D721Med (cell line): ENCODE data around the gene RPS10.

Source experiments
- DNase-seq: peaks from one replicate; pipeline ENCODE4 v3.0.0; 2011; ENCODE audit warnings: low spot score; ENCODE audit not compliant: insufficient read length
- FAIRE-seq: peaks from 2 replicates; lab custom pipeline; 2011; peaks lifted over from hg19 to GRCh38; lab: Jason Lieb, UNC
- TF ChIP-seq, protein P1 (sequence below): IDR thresholded peaks from 2 replicates; pipeline ENCODE4 v1.5.1; 2012; ENCODE audit warnings: mild to moderate bottlenecking, control low read depth; ENCODE audit not compliant: insufficient read depth; ENCODE audit errors: missing control alignments

Gene RPS10

DNA sequence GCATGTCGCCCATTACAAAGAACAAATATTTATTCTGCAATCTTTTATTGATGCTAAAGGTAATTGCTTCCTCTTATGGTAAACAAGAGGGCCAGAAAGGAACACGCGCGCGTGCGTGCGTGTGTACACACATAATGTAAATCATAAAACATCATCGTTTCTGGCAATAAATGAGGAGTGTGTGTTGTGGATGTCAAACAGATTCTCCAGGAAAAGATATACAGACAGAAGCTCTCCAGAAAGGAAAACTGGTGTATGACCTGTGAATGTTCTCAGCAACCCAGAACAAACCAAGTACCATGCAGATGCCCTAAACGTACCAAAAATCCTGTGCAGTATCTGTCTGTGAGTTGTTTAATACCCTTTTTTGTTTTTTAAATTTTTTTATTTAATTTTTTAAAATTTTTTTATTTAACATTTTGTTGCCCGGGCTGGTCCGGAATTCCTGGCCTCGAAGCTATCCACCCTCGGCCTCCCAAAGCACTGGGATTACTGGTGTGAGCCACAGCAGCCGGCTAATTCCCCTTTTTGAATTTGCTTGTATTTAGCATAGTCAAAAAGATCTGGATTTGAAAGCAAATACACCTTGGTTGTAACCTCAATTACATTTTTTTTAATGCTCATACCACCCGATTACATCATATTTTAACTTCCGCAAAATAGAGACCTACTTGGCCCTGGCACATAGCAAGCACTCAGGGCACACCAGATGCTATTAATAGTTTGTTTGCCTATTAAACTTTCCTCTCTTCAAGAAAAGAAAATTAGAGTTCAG is 32.5 kb downstream of the RPS10 start:
- TF ChIP-seq, protein P1, sequence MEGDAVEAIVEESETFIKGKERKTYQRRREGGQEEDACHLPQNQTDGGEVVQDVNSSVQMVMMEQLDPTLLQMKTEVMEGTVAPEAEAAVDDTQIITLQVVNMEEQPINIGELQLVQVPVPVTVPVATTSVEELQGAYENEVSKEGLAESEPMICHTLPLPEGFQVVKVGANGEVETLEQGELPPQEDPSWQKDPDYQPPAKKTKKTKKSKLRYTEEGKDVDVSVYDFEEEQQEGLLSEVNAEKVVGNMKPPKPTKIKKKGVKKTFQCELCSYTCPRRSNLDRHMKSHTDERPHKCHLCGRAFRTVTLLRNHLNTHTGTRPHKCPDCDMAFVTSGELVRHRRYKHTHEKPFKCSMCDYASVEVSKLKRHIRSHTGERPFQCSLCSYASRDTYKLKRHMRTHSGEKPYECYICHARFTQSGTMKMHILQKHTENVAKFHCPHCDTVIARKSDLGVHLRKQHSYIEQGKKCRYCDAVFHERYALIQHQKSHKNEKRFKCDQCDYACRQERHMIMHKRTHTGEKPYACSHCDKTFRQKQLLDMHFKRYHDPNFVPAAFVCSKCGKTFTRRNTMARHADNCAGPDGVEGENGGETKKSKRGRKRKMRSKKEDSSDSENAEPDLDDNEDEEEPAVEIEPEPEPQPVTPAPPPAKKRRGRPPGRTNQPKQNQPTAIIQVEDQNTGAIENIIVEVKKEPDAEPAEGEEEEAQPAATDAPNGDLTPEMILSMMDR = no peak
- no peak for DNase-seq
- FAIRE-seq = no peak

DNA sequence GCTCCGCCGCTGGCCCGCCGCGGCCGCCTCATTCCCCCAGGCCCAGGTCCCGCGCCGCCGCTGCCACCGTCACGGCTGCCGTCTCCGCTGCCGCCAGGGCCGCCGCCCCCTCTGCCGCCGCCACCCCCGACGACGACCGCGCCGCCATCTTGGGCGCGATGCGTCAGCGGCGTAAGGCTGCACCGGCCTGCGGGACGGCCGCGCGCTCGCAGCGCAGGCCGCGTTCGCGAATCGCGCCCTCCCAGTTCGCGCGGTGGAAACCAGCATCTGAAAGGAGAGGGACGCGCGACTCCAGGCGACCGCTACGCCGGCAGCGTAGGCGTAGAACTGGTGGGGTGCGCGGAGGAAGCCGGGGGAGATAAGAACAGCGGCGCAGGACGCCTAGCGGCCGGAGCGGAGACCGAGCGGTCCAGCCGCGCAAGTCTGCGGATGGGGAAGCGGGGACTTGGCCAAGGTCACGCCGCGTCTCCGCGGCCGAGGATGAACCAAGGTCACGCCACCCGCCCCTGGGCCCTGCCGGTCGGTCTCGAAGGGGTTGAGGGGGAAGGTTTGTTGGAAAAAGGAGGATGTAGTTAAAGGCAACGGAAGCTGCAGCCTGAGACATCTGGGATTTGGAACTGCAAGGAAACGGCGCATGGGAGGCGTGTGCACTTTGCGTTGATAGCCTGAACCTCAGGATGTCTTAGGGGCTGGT is 33.2 kb downstream of the RPS10 start, which contains the start of gene NUDT3:
NUDT3 (minus strand) TSS at position 173 of the 694 bp plus-strand sequence. CDS start 307 bp downstream, outside the sequence.
- FAIRE-seq = no peak
- DNase-seq = peak; percentile 73
- TF ChIP-seq, protein P1 = peak; percentile 60

DNA sequence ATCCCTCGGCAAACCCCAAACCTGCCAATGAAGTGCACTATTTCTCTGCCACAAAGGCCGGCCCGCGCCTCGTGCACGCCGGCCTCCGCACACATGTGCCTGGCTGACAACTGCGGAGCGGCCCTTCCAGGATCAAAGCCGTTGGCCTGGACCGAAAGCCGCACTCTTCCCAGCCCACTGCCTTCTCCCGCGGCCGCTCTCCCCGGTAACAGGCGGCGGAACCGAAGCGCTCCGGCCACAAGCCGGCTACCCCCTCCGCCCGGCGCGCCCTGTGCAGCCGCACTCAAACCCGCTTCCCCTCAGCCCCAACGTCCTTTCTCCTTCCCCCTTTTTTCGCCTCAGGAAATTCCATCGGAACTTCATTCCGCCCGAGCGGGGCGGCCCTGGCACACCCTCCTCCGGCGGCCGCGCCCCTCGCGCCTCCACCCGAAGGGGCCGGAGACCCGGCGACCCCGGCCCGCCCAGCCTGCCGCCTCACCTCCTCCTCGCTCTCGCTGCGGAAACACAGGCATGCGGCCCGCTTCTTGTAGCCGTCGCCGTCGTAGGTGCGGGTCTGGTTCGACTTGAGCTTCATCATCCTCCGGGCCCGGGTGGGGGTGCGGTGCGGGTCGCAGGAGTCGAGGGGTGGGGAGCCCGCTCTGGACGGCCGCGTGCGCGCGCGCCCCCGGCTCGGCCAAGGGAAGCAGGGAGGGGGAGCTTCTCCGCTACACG is 33.9 kb downstream of the RPS10 start:
- DNase-seq = no peak
- TF ChIP-seq, protein P1 = no peak
- no peak for FAIRE-seq

DNA sequence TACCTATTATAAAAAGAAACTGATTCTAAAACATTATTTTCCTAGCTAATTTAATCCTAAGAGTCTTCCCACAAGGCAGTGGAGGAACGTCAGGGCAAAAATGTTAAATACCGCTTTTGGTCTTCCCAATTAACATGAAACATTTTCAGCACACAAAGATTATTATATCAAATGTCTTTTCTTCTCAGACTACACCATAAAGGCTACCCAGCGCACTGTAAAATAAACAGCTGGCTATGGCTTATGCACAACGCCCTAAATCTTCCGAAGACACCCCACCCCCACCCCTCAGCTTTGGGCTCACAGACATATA is 34.4 kb downstream of the RPS10 start:
- no peak for DNase-seq
- FAIRE-seq = no peak
- TF ChIP-seq, protein P1 = no peak

DNA sequence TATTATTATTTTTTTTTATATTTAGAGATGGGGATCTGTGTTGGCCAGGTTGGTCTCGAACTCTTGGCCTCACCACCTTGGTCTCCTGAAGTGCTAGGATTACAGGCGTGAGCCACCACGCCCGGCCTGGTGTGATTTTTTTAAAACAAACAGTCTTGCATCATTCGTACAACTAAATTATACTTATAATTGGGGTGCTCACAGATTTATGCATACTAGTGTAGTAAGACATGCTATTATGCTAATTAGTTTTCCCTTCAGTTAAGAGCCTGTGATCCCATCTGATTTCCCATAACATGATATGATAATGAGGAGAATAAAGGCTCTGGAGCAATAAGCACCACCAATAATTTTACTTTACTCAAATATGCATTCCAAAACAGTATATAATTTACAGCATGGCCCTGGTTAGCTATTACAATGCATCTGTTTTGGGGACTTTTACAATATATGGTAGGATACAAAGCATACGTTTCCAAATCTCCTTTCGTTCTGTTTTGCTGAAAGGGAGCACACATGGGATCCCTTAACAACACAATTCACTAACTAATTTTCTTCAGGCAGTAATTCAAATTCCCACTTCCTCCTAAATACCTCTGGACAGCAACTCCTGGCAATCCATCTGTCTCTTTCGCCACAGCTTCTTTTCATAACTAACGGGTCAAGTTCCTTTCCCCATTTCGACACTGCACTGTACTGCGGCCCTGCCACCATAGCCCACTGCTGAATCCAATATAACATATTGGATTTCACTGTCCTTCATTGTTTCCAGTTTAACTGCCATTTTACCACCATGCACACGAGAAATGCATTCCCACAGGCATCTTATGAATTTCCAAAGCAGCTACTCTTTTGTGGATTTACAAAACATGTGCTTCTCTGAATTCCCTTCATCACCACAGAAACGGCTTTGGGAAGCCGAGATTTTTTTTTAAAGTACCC is 35.1 kb downstream of the RPS10 start:
- FAIRE-seq (no peak), DNase-seq (no peak)
- TF ChIP-seq, protein P1 = no peak

DNA sequence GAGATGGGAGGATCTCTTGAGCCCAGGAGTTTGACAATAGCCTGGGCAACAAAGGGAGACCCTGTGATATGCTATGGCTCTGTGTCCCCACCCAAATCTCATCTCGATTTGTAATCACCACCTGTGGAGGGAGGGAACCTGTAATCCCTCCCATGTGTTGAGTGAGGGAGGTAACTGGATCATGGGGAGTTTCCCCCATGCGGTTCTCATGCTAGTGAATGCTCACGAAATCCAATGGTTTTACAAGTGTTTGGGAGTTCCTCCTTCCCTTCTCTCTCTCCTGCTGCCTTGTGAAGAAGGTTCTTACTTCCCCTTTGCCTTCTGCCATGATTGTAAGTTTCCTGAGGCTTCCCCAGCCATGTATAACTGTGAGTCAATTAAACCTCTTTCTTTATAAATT is 36.8 kb downstream of the RPS10 start:
- DNase-seq (no peak), FAIRE-seq (no peak)
- TF ChIP-seq, protein P1 = no peak
